IMR-90 (cell line): Measurements from ENCODE around the gene AMTN. TPM values are rescaled to one million over a fixed set of nuclear protein-coding genes. Genes with fewer than 3 reads are reported as not detected.

Experiments used
- ATAC-seq: fragments of 200-7000 bp; cut with Tn5 transposase; 2 replicates; pipeline ENCODE4 v1.9.1; 2020; ENCODE audit warnings: low read depth, mild to moderate bottlenecking, moderate library complexity
- BruUV-seq: library from RNA; stranded (reverse); fragments of 400-500 nt; replicated peaks from 2 replicates; lab custom pipeline; 2021; lab: Mats Ljungman, UMichigan
- CTCF ChIA-PET: fragments of 300-600 bp; formaldehyde crosslinking; extraction: SDS; loops from one replicate; lab custom pipeline; 2021; ENCODE audit warnings: antibody characterized with exemption; lab: Yijun Ruan, JAX
- POLR2A ChIA-PET: fragments of 300-600 bp; sonication (Branson Sonifier 250); formaldehyde crosslinking; loops from one replicate; lab custom pipeline; 2022; ENCODE audit warnings: antibody characterized with exemption; ENCODE audit not compliant: unreplicated experiment; lab: Charles Lee
- DNase-seq: peaks from one replicate; pipeline ENCODE4 v3.0.0; 2013
- H2AFZ ChIP-seq: replicated peaks from 2 replicates; pipeline ENCODE3; 2013; ENCODE audit warnings: low read length, mild to moderate bottlenecking; ENCODE audit not compliant: poor library complexity
- H2AK5ac ChIP-seq: 2 replicates; pipeline ENCODE4 v1.6.1; 2013; ENCODE audit warnings: low read depth, low read length, inconsistent platforms
- H2AK9ac ChIP-seq: replicated peaks from 2 replicates; pipeline ENCODE3; 2013; ENCODE audit warnings: mild to moderate bottlenecking, low read depth, low read length, moderate library complexity; ENCODE audit not compliant: poor library complexity
- H2BK120ac ChIP-seq: 2 replicates; pipeline ENCODE4 v1.6.1; 2013; ENCODE audit warnings: low read depth, low read length, inconsistent platforms
- H2BK15ac ChIP-seq: 3 replicates; pipeline ENCODE4 v1.6.1; 2013; ENCODE audit warnings: low read depth, low read length, inconsistent platforms
- H2BK20ac ChIP-seq: 2 replicates; pipeline ENCODE4 v1.6.1; 2013; ENCODE audit warnings: low read depth, mild to moderate bottlenecking, inconsistent platforms, low read length, moderate library complexity
- H2BK5ac ChIP-seq: 2 replicates; pipeline ENCODE4 v1.6.1; 2013; ENCODE audit warnings: mild to moderate bottlenecking, low read depth, low read length, inconsistent platforms; ENCODE audit not compliant: poor library complexity, severe bottlenecking
- H3K14ac ChIP-seq: replicated peaks from 2 replicates; pipeline ENCODE4 v1.6.1; 2013; ENCODE audit warnings: low read depth, low read length, inconsistent platforms
- H3K18ac ChIP-seq: 2 replicates; pipeline ENCODE4 v1.6.1; 2013; ENCODE audit warnings: low read depth, low read length, control low read depth
- H3K23ac ChIP-seq: 2 replicates; pipeline ENCODE4 v1.6.1; 2013; ENCODE audit warnings: low read depth, low read length, inconsistent platforms
- H3K27ac ChIP-seq: 2 replicates; pipeline ENCODE4 v1.5.1; 2013; ENCODE audit warnings: mild to moderate bottlenecking, control low read depth, low read length; ENCODE audit not compliant: insufficient read depth
- H3K27me3 ChIP-seq: 2 replicates; pipeline ENCODE4 v1.6.1; 2013; ENCODE audit warnings: low read length; ENCODE audit not compliant: control insufficient read depth, insufficient read depth
- H3K36me3 ChIP-seq: 2 replicates; pipeline ENCODE4 v1.6.1; 2013; ENCODE audit warnings: low read length, mixed read lengths; ENCODE audit not compliant: control insufficient read depth, insufficient read depth
- H3K4ac ChIP-seq: 2 replicates; pipeline ENCODE4 v1.6.1; 2013; ENCODE audit warnings: low read depth, low read length, inconsistent platforms
- H3K4me1 ChIP-seq: 2 replicates; pipeline ENCODE4 v1.6.1; 2013; ENCODE audit warnings: low read length, mixed read lengths; ENCODE audit not compliant: control insufficient read depth, insufficient read depth
- H3K4me2 ChIP-seq: 2 replicates; pipeline ENCODE4 v1.6.1; 2013; ENCODE audit warnings: low read depth, mild to moderate bottlenecking, control low read depth, low read length, moderate library complexity
- H3K4me3 ChIP-seq: 2 replicates; pipeline ENCODE4 v1.5.1; 2013; ENCODE audit warnings: low read depth, mild to moderate bottlenecking, control low read depth, low read length, moderate library complexity; ENCODE audit not compliant: insufficient read depth
- H3K56ac ChIP-seq: 2 replicates; pipeline ENCODE4 v1.6.1; 2013; ENCODE audit warnings: low read length, inconsistent platforms; ENCODE audit not compliant: insufficient read depth; ENCODE audit errors: extremely low read depth
- H3K79me1 ChIP-seq, 2 experiments: 2 replicates each; pipeline ENCODE4 v1.6.1; 2013; ENCODE audit warnings: low read length in 2 of 2, inconsistent platforms in 1 of 2, low read depth in 1 of 2
- H3K9ac ChIP-seq: 2 replicates; pipeline ENCODE4 v1.6.1; 2013; ENCODE audit warnings: low read depth, low read length, control low read depth
- H3K9me1 ChIP-seq: 2 replicates; pipeline ENCODE4 v1.6.1; 2013; ENCODE audit warnings: low read length, inconsistent platforms; ENCODE audit not compliant: insufficient read depth
- H3K9me3 ChIP-seq: 2 replicates; pipeline ENCODE4 v1.6.1; 2013; ENCODE audit warnings: low read length; ENCODE audit not compliant: control insufficient read depth, insufficient read depth
- H4K20me1 ChIP-seq: 2 replicates; pipeline ENCODE4 v1.6.1; 2013; ENCODE audit warnings: low read length, inconsistent platforms; ENCODE audit not compliant: insufficient read depth
- H4K5ac ChIP-seq: 2 replicates; pipeline ENCODE4 v1.6.1; 2013; ENCODE audit warnings: mild to moderate bottlenecking, low read depth, low read length, control low read depth
- H4K8ac ChIP-seq, 2 experiments: 2 replicates each; pipeline ENCODE4 v1.6.1; 2013; ENCODE audit warnings: low read depth in 2 of 2, low read length in 2 of 2, control low read depth in 1 of 2, inconsistent platforms in 1 of 2
- H4K91ac ChIP-seq: 2 replicates; pipeline ENCODE4 v1.6.1; 2013; ENCODE audit warnings: low read depth, low read length, inconsistent platforms; ENCODE audit not compliant: insufficient read depth
- POLR2A ChIP-seq: IDR thresholded peaks from 2 replicates; pipeline ENCODE4 v1.6.1; 2012; ENCODE audit warnings: mild to moderate bottlenecking, low read depth, low read length
- RAD21 ChIP-seq: IDR thresholded peaks from 2 replicates; pipeline ENCODE4 v1.6.1; 2012; ENCODE audit warnings: low read length, improper control_type of control experiment
- SMC3 ChIP-seq: fragments of 150-350 bp; IDR thresholded peaks from 2 replicates; pipeline ENCODE4 v1.6.1; 2016; ENCODE audit warnings: low read depth, mild to moderate bottlenecking, antibody characterized with exemption, low read length, moderate library complexity
- USF2 ChIP-seq: fragments of 150-350 bp; IDR thresholded peaks from 2 replicates; pipeline ENCODE4 v1.6.1; 2017; ENCODE audit warnings: mild to moderate bottlenecking, antibody characterized with exemption, low read length, low read depth
- WGBS, 2 experiments: methylation state at CpG; one replicate each; pipeline versions ENCODE4 v1.1.5 to v1.1.7; 2013; ENCODE audit warnings: missing lambda C conversion rate in 2 of 2; ENCODE audit not compliant: insufficient read length in 1 of 2; ENCODE audit errors: extremely low coverage in 2 of 2; 5-methylcytosine and 5-hydroxymethylcytosine counted together
- dilution Hi-C: fragments of 300-500 bp; cut with HindIII; formaldehyde crosslinking; loops from one replicate; pipeline ENCODE4 v1.14.3; 2018; ENCODE audit warnings: low sequenced_read_pairs; ENCODE audit not compliant: unreplicated experiment
- in situ Hi-C: fragments of 300-500 bp; cut with MboI; formaldehyde crosslinking; loops from 3 replicates; pipeline ENCODE4 v1.14.3; 2019; ENCODE audit warnings: low sequenced_read_pairs, inconsistent platforms, mixed read lengths
- intact Hi-C: fragments of 100-400 bp; cut with micrococcal nuclease; formaldehyde crosslinking; loops from 2 replicates; pipeline ENCODE4 v1.10.0; 2022
- polyA plus RNA-seq, 3 experiments: library from polyadenylated mRNA; depleted of rRNA; stranded (reverse); fragments of >200 nt; gene quantifications; 2 replicates each; pipeline ENCODE4 v1.2.3, GENCODE V29; 2012; ENCODE audit warnings: low replicate concordance in 1 of 3
- total RNA-seq: library from RNA; depleted of rRNA; stranded (reverse); fragments of >200 nt; gene quantifications from 2 replicates; pipeline ENCODE4 v1.2.3, GENCODE V29; 2012
- TF ChIP-seq, protein P1 (sequence below): conservative IDR thresholded peaks from 2 replicates; pipeline ENCODE4 v1.5.1; 2012; ENCODE audit warnings: mild to moderate bottlenecking, low read depth, low read length, improper control_type of control experiment

AMTN gene
- total and polyA plus RNA-seq, 2 of the 4 experiments (the other 2 are of a cell fraction) = not detected

DNA sequence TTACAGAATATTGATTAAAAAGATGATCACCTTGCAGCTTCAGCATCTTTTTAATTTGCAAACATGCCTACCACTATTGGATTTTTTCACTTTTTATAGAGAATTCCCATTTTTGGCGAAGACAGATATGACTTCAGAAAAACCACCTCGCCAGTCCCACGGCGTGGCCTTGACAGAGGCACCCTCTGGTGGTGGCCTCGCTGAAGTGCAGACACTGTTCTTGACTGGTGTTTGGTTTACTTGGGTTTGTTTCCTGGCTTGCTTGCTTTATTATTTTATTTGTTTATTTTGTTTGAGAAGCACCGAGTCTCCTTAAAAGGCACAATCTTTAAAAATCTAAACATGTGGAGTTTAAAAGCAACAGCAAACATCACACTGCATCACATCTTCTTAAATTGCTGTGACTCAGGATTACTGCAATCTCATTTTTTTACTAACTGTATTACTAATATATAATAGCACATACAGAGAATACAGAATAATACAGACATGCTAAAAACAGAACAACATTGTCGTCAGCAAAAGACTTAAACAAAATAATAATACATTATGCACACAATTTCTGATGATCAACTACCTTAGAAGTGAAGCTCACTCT is 13.1 kb upstream of the AMTN start:
- ChIA-PET POLR2A (no interaction called here), CTCF (interaction anchor here (0.5 to 1.0 kb wide), 3 partner anchors 10 to 605 kb away, joined by 3 read pairs; no protein-coding TSS in a partner anchor)
- H3K36me3 ChIP-seq = no peaks in the 10 kb centered on the region
- H3K4ac ChIP-seq = no peak overlapping the region
- H3K9ac ChIP-seq = no peak overlapping the region
- no TSS peak for BruUV-seq
- H2AK5ac ChIP-seq = no peak overlapping the region
- peak; percentile 95 for ATAC-seq
- 0% methylated on average over 1 of the region's 7 CpGs; no CpG with 5 or more reads in 1 of the 2 experiments for WGBS, 2 experiments
- no peaks in the 10 kb centered on the region for H3K79me1 ChIP-seq
- peak; percentile 39 for DNase-seq
- H4K91ac ChIP-seq = no peak overlapping the region
- no peak overlapping the region for H4K8ac ChIP-seq
- H2BK5ac ChIP-seq = no peak overlapping the region
- H3K18ac ChIP-seq = no peak overlapping the region
- no peak overlapping the region for H2AFZ ChIP-seq
- no peaks in the 10 kb centered on the region for H3K4me1 ChIP-seq
- no peaks in the 10 kb centered on the region for H3K27me3 ChIP-seq
- no peaks in the 10 kb centered on the region for H4K20me1 ChIP-seq
- in situ Hi-C loops = loop anchor here (25.0 kb wide), 1 partner anchor 818 kb away; no protein-coding TSS in a partner anchor
- no peak overlapping the region for H3K14ac ChIP-seq
- H3K4me2 ChIP-seq = no peak overlapping the region
- no peak overlapping the region for H3K4me3 ChIP-seq
- no peak overlapping the region for H3K23ac ChIP-seq
- intact Hi-C loops = loop anchor here (1.0 to 2.0 kb wide), 3 partner anchors 189 to 608 kb away; no protein-coding TSS in a partner anchor
- no peak overlapping the region for H4K5ac ChIP-seq
- no peak overlapping the region for H2AK9ac ChIP-seq
- H3K27ac ChIP-seq = no peak overlapping the region
- H3K9me3 ChIP-seq = no peaks in the 10 kb centered on the region
- TF ChIP-seq USF2 (no peak), POLR2A (0 out of 2 replicates have a peak, but pooled peaks have one; percentile 21), RAD21 (peak; percentile 83), SMC3 (peak; percentile 75)
- TF ChIP-seq, protein P1, sequence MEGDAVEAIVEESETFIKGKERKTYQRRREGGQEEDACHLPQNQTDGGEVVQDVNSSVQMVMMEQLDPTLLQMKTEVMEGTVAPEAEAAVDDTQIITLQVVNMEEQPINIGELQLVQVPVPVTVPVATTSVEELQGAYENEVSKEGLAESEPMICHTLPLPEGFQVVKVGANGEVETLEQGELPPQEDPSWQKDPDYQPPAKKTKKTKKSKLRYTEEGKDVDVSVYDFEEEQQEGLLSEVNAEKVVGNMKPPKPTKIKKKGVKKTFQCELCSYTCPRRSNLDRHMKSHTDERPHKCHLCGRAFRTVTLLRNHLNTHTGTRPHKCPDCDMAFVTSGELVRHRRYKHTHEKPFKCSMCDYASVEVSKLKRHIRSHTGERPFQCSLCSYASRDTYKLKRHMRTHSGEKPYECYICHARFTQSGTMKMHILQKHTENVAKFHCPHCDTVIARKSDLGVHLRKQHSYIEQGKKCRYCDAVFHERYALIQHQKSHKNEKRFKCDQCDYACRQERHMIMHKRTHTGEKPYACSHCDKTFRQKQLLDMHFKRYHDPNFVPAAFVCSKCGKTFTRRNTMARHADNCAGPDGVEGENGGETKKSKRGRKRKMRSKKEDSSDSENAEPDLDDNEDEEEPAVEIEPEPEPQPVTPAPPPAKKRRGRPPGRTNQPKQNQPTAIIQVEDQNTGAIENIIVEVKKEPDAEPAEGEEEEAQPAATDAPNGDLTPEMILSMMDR = peak; percentile 82
- H2BK20ac ChIP-seq = no peak overlapping the region
- dilution Hi-C loops = no loop called here
- H2BK120ac ChIP-seq = no peak overlapping the region
- no peaks in the 10 kb centered on the region for H3K9me1 ChIP-seq
- no peak overlapping the region for H2BK15ac ChIP-seq
- no peak overlapping the region for H3K56ac ChIP-seq
